HG03139 (cell line): ENCODE data around the gene SHROOM3.

ENCODE experiments used
- ATAC-seq: cut with Tn5 transposase; IDR thresholded peaks from one replicate; pipeline ENCODE4 v1.9.1; 2021; ENCODE audit not compliant: unreplicated experiment

Gene SHROOM3

GRCh38 chr4:76563454-76564122, 128.6 kb downstream of the SHROOM3 start:
- ATAC-seq, result no peak

- no peak for ATAC-seq
These were observed 129.3 kb downstream of the SHROOM3 start for GRCh38 chr4:76564123-76564915.

- no peak for ATAC-seq
These were observed 133.2 kb downstream of the SHROOM3 start for GRCh38 chr4:76568262-76568661.

- no peak for ATAC-seq
These were observed 134.2 kb downstream of the SHROOM3 start for GRCh38 chr4:76569225-76569624.

GRCh38 chr4:76569706-76570105, 134.7 kb downstream of the SHROOM3 start:
- no peak for ATAC-seq

GRCh38 chr4:76570141-76570973, 135.3 kb downstream of the SHROOM3 start:
- ATAC-seq, result no peak

GRCh38 chr4:76571274-76571673, 136.2 kb downstream of the SHROOM3 start:
- no peak for ATAC-seq

GRCh38 chr4:76572224-76572623, 137.2 kb downstream of the SHROOM3 start:
- ATAC-seq, result no peak

GRCh38 chr4:76576824-76577223, 141.8 kb downstream of the SHROOM3 start:
- no peak for ATAC-seq

- no peak for ATAC-seq
These were observed 143.1 kb downstream of the SHROOM3 start for GRCh38 chr4:76578002-76578560.

GRCh38 chr4:76579596-76580375, 144.8 kb downstream of the SHROOM3 start:
- ATAC-seq, result no peak

GRCh38 chr4:76581077-76581962, 146.3 kb downstream of the SHROOM3 start:
- ATAC-seq, result no peak

GRCh38 chr4:76582074-76582816, 147.2 kb downstream of the SHROOM3 start:
- no peak for ATAC-seq

- ATAC-seq, result no peak
These were observed 147.7 kb downstream of the SHROOM3 start for GRCh38 chr4:76582817-76583087.

GRCh38 chr4:76584241-76585152, 149.5 kb downstream of the SHROOM3 start:
- ATAC-seq, result no peak

- no peak for ATAC-seq
These were observed 150.2 kb downstream of the SHROOM3 start for GRCh38 chr4:76585272-76585671.

GRCh38 chr4:76585897-76586360, 150.9 kb downstream of the SHROOM3 start:
- no peak for ATAC-seq

GRCh38 chr4:76588274-76588673, 153.2 kb downstream of the SHROOM3 start:
- no peak for ATAC-seq
